Gastrocnemius medialis (tissue), 4 donors: ENCODE data around the gene GPR146.

Experiments used
- POLR2A ChIP-seq, 2 donors: fragments of 450-650 bp; IDR thresholded peaks; one replicate each; pipeline ENCODE4 v1.6.1; 2017; ENCODE audit warnings: antibody characterized with exemption in 2 of 2, mild to moderate bottlenecking in 2 of 2, moderate library complexity in 2 of 2
- TF ChIP-seq, protein P1 (sequence below), 5 experiments: fragments of 450-650 bp in 3 of 5; fragments of 200-600 bp in 2 of 5; sonication (generic) in 2 of 5; IDR thresholded peaks in 4 of 5; conservative IDR thresholded peaks in 1 of 5; 1 replicate in 4 of 5; 2 replicates in 1 of 5; pipeline ENCODE4 v1.5.1; 2016 to 2019; ENCODE audit warnings: antibody characterized with exemption in 5 of 5, mild to moderate bottlenecking in 3 of 5, moderate library complexity in 3 of 5

DNA sequence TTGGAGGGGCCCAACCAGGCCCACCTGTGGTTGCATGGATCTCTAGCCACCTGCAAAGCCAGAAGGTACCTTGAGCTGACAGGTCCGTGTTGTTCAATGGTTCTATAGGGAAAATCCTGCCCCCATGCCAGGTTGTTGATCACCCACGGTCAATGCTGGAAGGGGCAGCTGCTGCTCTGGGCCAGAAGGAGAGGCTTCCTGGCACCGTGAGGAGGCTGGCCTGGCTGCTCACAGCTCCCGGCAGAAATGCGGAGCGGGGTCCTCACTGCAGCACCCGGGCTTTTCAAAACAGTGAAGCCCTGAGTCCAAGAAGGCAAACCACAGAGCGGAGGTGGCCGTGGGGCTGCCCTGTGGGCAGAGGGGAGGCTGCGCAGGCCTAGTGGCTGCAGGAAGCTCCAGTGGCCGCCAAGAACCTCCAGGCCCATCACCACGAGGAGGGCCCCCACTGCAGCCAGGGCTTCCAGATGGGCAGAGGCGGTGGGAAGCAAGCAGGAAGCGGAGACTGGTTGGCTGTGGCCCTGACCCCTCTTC lies 25.0 kb upstream of the GPR146 start:
- TF ChIP-seq, protein P1, sequence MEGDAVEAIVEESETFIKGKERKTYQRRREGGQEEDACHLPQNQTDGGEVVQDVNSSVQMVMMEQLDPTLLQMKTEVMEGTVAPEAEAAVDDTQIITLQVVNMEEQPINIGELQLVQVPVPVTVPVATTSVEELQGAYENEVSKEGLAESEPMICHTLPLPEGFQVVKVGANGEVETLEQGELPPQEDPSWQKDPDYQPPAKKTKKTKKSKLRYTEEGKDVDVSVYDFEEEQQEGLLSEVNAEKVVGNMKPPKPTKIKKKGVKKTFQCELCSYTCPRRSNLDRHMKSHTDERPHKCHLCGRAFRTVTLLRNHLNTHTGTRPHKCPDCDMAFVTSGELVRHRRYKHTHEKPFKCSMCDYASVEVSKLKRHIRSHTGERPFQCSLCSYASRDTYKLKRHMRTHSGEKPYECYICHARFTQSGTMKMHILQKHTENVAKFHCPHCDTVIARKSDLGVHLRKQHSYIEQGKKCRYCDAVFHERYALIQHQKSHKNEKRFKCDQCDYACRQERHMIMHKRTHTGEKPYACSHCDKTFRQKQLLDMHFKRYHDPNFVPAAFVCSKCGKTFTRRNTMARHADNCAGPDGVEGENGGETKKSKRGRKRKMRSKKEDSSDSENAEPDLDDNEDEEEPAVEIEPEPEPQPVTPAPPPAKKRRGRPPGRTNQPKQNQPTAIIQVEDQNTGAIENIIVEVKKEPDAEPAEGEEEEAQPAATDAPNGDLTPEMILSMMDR (IDR thresholded peaks at IDR 0.05 in 4 of 5, conservative IDR thresholded peaks at IDR 0.05 in 1 of 5), result no peak
- TF ChIP-seq POLR2A (IDR thresholded peaks at IDR 0.05), result no peak
